Astrocyte (in vitro differentiated cells and primary cell): ENCODE measurements around the gene MFSD6L.

Experiments used
- CTCF ChIP-seq: IDR thresholded peaks from 2 replicates; pipeline ENCODE4 v1.5.1; 2011; ENCODE audit warnings: low read depth, mild to moderate bottlenecking, inconsistent platforms, low read length, moderate library complexity; ENCODE audit not compliant: insufficient read depth
- EZH2 ChIP-seq: IDR thresholded peaks from 2 replicates; pipeline ENCODE4 v1.6.1; 2012; ENCODE audit warnings: mild to moderate bottlenecking, low read length, inconsistent platforms; ENCODE audit not compliant: insufficient read depth

GRCh38 chr17:8794636-8795035, 4.5 kb downstream of the MFSD6L start:
- TF ChIP-seq CTCF (no peak), EZH2 (no peak)
